Right forelimb (tissue), 1 donor: ENCODE measurements around the gene AP4S1.

Source experiments
- DNase-seq: peaks from one replicate; pipeline ENCODE4 v3.0.0-alpha.2; 2018

The AP4S1 gene

DNA sequence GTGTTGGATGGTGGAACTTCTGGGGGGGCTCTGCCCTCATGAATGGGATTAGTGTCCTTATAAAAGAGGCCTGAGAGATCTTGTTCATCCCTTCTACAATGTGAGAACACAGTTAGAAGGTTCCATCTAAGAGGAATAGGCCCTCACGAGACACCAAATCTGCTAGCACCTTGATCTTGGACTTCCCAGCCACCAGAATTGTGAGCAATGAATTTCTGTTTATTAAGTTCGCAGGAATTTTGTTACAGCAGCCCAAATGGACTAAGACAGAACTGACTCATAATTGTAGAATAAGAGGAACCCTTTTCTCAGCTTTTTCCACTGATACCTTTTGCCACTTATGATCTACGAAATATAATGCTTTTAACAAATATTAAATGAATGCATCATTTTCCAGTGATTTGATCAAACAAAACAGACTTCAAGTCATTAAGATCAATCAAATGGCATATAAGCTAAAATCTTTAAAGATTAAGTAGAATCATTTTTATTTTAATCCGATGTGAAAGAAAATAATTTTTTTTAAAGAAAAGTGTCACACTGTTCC is 113.9 kb downstream of the AP4S1 start:
- DNase-seq: no peak

DNA sequence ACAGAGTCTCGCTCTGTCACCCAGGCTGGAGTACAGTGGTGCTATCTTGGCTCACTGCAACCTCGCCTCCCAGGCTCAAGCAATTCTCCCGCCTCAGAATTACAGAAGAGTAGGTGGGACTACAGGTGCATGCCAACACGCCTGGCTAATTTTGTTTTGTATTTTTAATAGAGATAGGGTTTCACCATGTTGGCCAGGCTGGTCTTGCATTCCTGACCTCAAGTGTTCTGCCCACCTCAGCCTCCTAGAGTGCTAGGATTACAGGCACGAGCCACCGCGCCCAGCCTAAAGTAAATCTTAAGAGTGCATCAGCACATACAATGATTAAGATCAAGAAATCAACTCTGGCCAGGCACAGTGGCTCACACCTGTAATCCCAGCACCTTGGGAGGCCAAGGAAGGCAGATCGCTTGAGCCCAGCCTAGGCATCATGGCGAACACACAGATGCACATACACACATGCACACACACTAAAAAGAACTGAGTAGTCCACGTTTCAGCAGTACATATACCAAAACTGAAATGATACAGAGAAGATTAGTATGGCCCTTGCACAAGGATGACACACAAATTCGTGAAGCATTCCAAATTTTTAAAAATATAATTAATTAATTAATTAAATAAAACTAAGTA is 117.1 kb downstream of the AP4S1 start:
- DNase-seq: no peak
